Stimulated activated CD8-positive, alpha-beta memory T cell treated with anti-CD3 and anti-CD28 coated beads, Interleukin-7, amount 100 ng/mL, for 4 hours (primary cell): Measurements from ENCODE around the gene ACAD11.
"Not testable (repeated sequence)": the region's sequence is repeated elsewhere in the genome, so short reads cannot be mapped to it uniquely, and the experiment has no call there.

Experiments used
- DNase-seq, 2 donors: peaks; one replicate each; pipeline ENCODE4 v3.0.0-alpha.2; 2020; ENCODE audit warnings: low read depth in 2 of 2

The ACAD11 gene

DNA sequence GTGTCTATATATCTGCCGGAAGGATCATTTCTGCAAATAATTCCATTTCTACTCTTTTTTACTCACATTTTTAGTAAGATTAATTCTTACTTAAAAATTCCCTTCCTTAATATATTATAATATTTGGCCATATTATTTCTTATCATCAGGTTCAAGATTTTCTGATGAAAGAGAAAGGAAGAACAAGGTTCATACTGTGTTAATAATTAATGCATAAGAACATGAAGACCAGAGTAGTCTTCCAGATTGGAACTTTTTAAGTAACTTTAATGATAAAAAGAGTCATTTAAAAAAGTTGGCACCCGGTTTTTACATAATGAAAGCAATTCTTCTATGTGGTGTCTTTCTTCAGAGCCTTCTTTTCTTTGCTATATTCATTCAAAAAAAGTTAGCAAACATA, 61.9 kb downstream of the ACAD11 start:
- DNase-seq: no peak

DNA sequence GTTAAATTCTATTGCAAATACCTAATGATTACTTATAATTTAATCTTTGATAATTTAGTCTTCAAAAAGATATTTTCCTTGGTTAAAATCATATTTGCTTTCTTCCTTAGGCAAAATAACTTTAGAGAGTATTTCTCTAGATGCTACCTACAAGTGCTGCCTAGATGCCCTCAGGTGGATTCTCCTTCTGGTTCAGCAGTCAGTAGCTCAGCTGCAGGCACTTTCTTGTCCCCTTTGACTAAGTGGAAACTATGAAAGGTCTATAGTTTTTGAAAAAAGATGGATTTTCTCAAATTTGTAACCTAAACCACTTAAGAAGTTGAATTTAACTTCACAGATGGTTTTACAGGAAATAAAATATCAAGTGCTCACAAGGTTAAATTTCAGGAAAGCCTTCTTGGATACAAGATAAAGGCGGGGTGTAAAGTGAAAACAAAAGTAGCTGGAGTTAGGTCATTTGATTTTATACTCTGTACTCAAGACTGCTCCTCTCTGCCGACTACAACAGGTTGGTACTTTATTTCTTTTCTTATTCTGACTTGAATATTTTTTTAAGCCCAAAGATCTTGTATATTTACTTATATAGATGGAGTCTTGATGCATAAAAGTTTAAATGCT, 62.7 kb downstream of the ACAD11 start, which contains the start of gene ACKR4:
TSS of gene ACKR4 (plus strand) at position 455 of the 618 bp plus-strand sequence. CDS start 3,128 bp downstream, outside the sequence.
- DNase-seq: no peak

DNA sequence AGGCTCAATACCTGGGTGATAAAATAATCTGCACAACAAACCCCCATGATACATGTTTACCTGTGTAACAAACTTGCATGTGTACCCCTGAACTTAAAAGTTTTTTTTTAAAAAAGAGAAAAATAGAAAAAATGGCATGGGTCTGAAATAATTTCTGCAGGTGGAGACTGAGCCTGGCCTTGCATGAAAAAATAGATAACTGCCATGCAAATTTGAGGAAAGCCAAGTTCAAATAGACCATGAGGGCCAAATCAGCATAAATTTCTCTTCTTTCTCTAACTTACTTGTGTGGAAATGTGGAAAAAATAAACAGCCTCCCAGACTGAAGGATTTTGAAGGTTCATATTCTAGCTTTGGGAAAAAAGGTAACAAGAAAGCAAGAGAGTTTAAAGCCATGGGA, 63.3 kb downstream of the ACAD11 start:
- DNase-seq: no peak

DNA sequence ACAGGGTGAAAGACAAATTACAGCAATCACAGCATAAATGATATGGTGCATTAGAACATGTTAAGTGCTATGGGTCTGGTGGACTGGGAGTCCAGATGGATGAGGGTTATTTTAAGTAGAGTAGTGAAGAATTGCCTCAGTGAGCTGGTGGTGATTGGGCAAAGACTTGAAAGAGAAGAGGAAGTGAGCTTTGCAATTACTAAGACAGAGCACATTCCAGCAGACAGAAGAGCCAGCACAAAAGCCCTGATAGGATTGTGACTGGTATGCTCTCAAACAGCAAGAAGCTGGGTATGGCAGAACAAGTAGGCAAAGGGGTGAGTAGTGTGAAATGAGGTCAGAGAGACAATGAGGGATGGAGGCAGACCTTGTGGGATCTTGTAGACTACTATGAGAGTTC, 64.6 kb downstream of the ACAD11 start:
- no peak for DNase-seq

DNA sequence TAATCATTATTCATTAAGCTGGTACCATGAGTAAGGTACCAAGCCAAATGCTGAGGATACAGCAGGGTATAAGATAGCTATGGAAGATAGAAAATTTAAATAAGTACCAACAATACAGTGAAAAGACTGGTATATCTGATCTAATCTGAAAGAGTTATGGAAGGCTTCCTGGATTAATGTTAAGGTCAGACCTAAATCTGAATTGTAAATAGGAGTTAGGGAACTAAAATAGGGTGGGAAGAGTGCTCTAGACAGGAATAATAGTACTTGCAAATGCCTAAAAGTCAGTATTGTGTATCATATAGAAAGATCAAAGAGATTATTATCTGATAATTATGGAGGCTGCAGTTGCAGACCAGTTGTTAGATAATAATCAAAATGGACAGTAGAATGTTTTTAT, 65.1 kb downstream of the ACAD11 start:
- DNase-seq: no peak

DNA sequence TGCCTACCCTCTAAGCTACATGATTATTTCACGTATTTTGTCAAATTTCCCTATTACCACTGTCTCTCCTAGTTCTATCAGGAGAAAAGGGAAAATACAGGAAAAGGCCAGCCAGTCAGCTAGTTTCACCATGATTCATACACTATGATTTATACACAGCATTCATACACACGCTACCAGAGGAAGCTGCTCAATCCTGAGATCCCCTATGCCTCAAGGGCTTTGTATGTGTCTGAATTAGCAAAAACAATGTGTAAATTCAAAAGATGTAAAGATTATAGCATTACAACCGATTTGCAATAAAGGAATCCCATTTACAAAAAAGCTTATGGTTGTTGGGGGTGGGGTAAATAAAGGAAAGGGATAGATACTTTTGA, 65.7 kb downstream of the ACAD11 start:
- DNase-seq: no peak

DNA sequence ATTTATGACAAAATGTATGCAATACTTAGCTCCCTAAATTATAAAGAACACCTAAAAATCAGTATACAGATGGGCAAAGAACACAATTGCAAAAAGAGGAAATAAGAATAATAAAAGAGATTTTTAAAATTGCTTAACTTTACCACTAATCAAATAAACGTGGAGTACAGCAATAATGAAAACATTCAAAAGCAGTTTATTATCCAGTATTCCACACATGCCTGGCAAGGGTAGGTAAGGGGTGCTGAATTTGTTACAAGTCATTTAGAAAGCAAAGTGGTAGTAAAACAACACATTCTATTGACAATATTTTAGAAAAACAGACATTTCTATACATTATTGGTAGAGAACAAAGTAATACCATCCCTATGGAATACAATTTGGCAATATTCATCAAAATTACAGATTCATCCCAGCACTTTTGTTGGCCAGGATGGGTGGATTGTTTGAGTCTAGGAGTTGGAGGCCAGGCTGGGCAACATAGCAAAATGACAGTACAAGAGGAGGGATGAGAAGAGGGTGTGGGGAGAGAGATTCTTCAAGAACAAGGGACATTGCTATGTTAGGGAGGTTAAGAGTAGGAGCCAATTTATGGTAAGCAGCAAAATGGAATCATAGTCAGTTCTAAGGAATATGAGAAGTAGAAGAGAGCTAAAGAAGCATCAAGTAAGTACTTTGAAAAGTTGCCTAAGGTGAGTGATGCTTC, 66.2 kb downstream of the ACAD11 start:
- no peak for DNase-seq

DNA sequence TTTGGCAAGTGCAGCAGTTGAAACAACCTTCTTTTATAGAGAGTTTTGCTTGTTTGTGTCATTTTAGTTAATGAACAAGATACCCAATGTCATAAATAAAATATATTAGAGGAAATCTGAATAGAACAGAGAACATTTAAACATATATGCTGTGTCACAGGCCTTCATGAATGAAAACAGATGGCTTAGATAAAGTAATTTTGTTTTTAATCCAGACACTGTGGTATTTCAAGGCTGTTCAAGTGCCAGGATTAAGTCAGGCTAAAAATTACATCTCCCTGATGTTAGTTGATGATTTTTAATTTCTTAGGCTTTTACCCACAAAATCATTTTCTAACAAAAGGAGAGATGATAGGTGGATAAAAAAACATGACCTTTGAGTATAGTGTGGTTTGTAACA, 67.4 kb downstream of the ACAD11 start:
- no peak for DNase-seq

DNA sequence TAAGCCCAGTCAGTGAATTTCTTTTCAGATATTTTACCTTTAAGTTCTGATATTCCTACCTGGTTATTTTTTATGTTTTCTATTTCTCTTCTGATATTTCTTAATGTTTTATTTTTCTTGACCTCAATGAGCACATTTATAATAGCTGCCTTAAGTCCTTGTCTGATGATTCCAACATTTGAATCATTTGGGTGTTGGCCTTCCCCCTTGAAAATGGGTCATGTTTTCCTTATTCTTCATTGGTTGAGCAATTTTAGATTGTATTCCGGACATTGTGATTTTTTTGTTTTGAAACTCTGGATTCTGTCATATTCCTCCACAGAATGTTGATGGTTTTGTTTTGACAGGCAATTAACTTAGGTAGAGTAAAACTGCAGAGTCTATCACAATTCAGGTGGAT, 72.2 kb downstream of the ACAD11 start:
- no peak for DNase-seq

DNA sequence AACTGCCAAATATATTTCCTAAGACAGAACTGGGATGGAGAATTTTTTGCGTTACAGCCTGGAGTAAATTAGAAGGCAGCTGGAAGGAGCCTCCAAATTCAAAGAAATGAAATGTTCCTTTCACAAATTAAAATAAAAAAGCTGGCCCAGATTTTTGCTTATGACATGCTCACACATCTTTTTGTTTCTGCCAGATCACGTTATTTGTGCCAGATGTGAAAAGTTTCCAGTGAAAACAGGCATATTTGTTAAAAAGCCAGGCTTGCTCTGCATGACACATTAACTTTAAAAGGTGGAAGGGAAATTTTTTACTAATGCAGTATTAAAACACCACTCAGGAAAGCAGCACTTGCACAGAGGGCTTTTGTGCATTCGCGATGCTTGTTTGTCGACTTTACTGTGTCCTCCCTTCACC, 85.8 kb downstream of the ACAD11 start:
- no peak for DNase-seq

DNA sequence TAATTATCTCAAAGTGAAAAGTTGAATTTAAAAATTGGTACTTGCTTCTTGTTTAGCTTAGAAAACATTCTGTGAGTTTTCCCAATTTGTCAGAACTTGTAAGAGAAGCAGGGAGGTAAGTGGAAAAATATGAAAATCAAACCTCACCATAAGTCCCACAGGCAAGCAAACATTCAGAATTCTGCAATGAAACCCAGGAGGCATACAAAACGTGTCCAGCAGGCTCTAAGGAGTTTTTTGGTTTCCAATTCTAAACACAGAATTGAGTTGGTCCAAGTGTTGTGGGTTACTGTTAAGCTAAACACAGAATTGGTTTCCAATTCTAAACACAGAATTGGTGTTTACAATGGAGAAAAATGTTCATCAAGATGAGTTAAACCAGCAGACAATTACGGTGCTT, 89.6 kb downstream of the ACAD11 start:
- DNase-seq: no peak

DNA sequence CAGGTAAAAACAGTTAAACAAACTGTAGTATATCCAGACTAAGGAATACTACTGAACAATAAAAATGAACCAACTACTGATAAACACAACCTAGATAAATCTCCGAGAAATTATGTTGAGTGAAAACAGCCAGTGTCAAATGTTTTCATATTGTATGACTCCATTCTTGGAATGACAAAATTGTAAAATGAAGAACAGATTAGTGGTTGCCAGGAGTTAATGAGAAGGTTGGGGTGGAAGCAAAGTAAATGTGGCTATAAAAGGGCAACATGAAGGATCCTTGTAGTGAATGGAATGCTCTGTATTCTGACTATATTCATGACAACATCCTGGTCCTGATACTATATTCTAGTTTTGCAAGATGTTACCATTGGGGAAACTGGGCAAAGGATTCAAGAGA, 90.0 kb downstream of the ACAD11 start:
- DNase-seq: no peak

DNA sequence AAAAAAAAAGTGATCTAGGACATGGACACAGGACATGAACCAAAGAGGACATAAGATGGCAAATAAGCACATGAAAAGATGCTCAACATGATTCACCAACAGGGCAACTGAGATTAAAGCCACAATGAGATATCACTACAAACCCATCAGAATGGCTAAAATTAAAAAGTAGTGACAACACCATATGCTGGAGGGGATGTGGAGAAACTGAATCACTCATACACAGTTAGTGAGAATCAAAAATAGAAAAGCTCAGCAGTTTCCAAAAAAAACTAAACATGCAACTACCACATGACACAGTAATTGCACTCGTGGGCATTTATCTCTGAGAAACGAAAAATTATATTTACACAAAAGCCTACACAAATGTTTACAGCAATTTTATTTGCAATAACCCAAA, 90.5 kb downstream of the ACAD11 start:
- DNase-seq: no peak

DNA sequence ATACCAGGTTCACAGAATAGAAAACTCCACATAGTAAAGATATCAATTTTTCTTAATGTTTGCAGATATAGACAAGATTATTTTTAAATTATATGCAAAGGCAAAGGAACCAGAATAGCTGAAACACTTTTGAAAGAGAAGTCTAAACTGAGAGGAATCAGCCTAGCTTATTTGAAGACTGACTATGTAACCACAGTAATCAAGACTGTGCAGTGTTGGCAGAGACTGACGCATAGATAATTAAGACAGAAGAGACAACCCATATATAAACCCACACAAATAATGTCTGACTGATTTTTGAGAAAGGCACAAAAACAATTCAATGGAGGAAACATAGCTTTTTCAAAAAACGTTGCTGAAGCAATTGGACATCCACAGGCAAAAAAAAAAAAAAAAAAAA, 91.2 kb downstream of the ACAD11 start:
- DNase-seq: no peak

DNA sequence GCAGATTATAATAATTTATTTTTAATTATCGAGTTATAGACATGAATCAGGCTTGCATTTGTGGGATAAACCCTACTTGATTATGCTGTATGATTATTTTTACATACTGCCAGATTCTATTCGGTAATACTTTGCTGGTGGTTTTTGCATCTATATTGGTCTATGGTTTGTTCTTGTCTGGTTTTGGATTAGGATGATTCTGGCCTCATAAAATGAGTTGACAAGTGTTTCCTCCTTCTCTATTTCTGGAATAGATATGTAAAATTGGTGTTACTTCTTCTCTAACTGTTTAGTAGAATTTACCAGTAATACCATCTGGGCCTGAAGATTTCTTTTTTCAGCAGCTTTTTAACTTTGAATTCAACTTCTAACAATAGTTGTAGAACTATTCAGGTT, 95.5 kb downstream of the ACAD11 start:
- no peak for DNase-seq

DNA sequence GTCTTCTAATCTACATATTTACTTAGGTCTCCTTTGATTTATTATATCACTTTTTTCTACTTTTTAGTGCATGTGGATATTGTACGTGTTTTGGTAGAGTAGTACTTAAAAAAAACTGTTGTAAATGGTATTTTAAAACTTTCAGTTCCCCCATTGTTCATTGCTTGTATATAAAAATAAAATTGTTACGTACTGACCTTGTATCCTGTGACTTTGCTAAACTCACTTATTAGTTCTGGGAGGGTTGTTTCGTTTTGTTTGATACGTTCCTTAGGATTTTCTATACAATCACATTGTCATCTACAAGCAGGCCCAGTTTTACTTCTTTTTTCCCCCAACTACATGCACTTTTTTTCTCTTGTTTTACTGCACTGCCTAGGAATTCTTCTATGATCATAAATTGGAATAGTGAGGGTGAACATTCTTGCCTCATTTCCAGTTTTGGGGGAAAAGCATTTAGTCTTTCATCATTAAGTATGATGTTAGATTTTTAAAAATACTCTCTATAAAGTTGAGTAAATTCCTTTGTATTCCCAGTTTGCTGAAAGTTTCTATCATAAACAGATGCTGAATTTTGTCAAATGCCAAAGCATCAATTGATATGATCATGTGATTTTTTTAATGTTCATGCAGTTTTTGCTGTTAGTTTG, 96.1 kb downstream of the ACAD11 start:
- no peak for DNase-seq

DNA sequence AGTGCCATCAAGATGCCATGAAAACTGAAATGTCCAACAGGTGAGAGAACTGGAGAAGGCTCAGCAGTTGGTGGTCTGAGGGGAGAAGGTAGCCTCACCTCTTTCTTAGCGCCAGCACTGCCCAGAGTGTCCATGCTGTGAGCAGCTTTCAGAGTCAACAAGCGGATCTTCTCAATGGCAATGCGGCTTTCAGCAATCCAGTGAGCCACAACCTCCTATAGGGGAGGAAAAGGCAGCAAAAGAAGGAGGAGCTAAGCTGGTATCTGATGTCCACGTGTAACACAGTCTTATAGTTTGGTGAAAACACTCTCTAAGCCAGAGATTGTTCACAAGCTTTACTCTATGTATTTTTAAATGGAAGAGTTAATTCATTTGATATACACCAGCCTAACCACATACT, 98.6 kb downstream of the ACAD11 start:
- no peak for DNase-seq

DNA sequence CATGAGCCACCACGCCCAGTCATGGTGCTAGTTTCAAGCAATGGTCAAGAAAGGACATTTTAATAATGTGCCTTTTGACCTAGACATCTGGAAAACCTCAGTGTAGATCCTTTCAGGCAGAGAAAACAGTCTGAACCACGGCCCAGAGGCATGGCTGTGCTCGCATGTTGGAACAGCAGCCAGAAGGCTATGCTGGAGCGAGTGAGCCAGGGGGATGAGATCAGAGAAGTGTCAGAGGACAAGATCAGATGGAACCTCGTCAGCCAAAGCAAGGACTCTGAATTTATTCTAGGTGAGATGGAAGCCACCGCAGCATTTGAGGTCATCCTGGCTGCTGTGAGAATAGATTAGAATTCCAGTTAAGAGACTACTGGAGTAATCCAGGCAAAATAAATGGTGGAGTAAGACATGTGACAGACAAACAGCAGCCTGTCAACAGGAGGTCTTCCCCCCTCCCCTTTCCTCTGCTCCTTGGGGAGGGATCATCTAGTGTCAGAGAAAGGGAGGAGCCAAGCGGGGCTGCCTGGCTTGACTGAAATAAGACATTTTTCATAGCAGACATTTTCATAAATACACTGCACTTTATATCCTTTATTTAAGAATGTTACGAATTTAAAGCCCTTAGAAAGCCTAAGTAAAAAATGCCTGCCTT, 103.0 kb downstream of the ACAD11 start:
- no peak for DNase-seq

DNA sequence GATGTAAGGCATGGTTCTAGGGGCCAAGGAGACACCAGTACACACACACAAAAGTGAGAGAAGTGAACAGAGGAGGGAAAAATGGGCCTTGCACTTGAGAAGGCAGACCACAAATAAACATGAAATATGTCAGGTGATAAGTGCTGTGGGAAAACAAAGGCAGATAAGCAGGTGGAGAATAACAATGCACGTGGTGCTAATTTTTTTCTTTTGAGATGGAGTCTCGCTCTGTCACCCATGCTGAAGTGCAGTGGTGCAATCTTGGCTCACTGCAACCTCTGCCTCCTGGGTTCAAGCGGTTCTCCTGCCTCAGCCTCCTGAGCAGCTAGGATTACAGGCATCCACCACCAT, 103.6 kb downstream of the ACAD11 start:
- not testable (repeated sequence) for DNase-seq

DNA sequence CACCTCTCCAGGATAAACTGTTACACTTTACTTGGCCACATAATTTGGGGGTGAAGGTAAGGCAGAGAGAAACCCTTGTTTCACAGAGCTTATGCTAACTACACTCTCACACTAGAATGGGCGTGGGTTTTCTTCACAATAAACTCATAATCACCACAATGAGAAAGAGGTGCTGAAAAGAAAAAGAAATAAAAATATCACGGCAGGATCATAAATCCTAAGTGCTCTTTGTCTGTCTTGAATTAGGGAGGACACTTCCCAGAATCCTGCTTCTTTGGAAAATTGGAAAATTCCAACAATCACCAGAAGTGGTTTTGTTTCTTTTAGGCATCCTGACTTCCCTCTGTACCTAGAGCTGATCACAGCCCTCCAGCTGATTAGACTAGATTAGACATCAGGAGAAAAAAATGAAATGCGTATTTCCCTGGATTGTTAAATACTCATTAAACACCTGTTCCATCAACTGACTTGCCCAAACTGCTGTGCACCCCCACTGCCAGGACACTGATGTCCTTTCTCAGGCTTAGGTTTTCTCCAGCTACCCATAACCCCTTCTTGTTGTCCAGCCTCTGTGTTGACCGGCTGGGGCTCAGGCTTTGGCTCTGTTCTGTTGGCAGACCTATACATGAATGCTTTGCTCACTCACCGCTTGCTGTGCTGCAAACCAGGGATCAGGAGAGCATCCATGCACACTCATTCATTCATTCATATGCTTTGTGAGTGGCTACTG, 104.1 kb downstream of the ACAD11 start:
- DNase-seq: no peak

DNA sequence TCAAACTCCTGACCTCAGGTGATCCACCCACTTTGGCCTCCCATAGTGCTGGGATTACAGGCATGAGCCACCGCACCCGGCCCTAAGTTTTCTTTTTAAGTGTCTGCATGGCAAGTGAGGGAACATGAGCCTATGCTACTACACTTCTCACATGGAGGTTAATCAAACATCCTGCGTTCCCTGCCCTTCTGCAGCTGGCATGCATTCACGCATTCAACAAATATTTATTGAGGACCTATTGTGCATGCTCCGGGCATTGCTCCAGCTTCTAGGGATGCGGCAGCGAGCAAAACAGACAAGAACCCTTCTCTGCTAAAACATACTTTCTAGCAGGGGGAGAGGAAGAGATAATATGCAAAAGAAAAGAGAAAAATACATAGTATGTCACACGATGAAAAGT, 105.2 kb downstream of the ACAD11 start:
- no peak for DNase-seq

DNA sequence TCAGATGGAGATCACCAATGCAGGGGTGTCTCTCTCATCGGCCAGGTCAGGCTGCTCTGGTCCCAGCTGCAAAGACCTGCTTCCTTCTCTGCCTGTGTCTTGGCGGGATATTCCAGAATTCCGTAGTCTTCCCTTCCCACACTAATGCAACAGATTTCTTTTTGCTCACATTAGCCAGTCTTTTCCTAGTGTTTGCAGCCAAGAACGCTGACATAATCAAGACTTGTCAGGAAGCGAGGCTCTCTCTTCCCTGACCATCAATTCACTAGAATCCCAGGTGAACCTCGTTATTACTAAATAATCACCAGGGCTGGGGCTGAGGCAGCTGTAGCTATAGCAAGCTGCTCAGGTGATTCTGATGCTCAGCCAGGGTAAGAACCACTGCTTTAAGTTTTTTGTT, 105.8 kb downstream of the ACAD11 start:
- no peak for DNase-seq
